ENCODE data around the gene RGS13. TPM values are rescaled to one million over a fixed set of nuclear protein-coding genes. Genes with fewer than 3 reads are reported as not detected.
A peak's percentile ranks its signal among the peaks of the same experiment; 100 is the strongest.
"Not testable (repeated sequence)": the region's sequence is repeated elsewhere in the genome, so short reads cannot be mapped to it uniquely, and the experiment has no call there.

The RGS13 gene
- total RNA-seq, 1 donor from 2014 or later: not detected

DNA sequence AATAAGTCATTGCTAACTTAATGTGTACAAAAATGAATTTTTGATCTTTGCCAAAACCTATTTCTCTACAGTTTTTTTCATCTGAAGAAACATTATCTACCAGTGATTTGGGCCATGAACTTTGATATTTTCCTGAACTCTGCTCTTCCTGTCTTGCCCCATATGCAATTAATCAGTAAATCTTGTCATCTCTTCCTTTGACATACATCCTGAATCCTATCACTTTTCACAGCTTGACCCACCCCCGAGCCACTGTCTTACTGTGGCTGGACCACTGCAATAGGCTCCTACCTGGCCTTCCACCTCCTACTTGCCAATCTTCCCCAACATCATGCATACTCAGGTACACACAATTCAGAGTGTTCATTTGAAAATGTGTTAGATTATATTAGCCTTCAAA is 46.4 kb downstream of the RGS13 start:
- DNase-seq (ENCODE audit: low read depth): no peak
- FAIRE-seq: no peak
- Histone ChIP-seq H3K36me3 (ENCODE audit: insufficient read depth, low read length) (no peaks in the 10 kb centered on the region), H3K4me1 (ENCODE audit: insufficient read depth, low read length) (no peaks in the 10 kb centered on the region), H3K9me3 (ENCODE audit: insufficient read depth, low read depth, low read length) (no peaks in the 10 kb centered on the region), H3K27me3 (ENCODE audit: insufficient read depth, low read length) (no peaks in the 10 kb centered on the region), H2AFZ (ENCODE audit: low read depth, low read length) (no peak overlapping the region), H3K79me2 (ENCODE audit: insufficient read depth, low read length) (no peaks in the 10 kb centered on the region), H4K20me1 (ENCODE audit: insufficient read depth, low read length) (no peaks in the 10 kb centered on the region), H3K4me3 (ENCODE audit: insufficient read depth, low read depth, low read length) (no peak overlapping the region), H3K27ac (ENCODE audit: low read depth, low read length) (no peak overlapping the region), H3K4me2 (ENCODE audit: low read length) (no peak overlapping the region), H3K9ac (ENCODE audit: low read length) (no peak overlapping the region)
- Mint-ChIP-seq H3K9me3 (ENCODE audit: unreplicated experiment) (peaks cover 10% of the 10 kb centered on the region), H3K27me3 (ENCODE audit: low read depth, unreplicated experiment) (no peaks in the 10 kb centered on the region), H3K4me1 (ENCODE audit: low read depth, unreplicated experiment) (no peaks in the 10 kb centered on the region), H3K27ac (ENCODE audit: unreplicated experiment) (peak overlapping the region; percentile 5), H3K4me3 (ENCODE audit: unreplicated experiment) (no peak overlapping the region), H3K36me3 (ENCODE audit: low read depth, unreplicated experiment) (peaks cover 2% of the 10 kb centered on the region)
- TF ChIP-seq, protein P1, sequence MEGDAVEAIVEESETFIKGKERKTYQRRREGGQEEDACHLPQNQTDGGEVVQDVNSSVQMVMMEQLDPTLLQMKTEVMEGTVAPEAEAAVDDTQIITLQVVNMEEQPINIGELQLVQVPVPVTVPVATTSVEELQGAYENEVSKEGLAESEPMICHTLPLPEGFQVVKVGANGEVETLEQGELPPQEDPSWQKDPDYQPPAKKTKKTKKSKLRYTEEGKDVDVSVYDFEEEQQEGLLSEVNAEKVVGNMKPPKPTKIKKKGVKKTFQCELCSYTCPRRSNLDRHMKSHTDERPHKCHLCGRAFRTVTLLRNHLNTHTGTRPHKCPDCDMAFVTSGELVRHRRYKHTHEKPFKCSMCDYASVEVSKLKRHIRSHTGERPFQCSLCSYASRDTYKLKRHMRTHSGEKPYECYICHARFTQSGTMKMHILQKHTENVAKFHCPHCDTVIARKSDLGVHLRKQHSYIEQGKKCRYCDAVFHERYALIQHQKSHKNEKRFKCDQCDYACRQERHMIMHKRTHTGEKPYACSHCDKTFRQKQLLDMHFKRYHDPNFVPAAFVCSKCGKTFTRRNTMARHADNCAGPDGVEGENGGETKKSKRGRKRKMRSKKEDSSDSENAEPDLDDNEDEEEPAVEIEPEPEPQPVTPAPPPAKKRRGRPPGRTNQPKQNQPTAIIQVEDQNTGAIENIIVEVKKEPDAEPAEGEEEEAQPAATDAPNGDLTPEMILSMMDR (IDR thresholded peaks at IDR 0.05; ENCODE audit: insufficient read depth, low read depth, low read length): no peak
- TF ChIP-seq EZH2 (IDR thresholded peaks at IDR 0.05; ENCODE audit: insufficient read depth, low read length): no peak

DNA sequence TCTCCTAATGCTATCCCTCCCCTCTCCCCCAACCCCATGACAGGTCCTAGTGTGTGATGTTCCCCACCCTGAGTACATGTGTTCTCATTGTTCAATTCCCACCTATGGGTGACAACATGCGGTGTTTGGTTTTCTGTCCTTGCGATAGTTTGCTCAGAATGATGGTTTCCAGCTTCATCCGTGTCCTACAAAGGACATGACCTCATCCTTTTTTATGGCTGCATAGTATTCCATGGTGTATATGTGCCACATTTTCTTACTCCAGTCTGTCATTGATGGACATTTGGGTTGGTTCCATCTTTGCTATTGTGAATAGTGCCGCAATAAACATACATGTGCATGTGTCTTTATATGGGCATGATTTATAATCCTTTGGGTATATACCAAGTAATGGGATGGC is 47.1 kb downstream of the RGS13 start:
- not testable (repeated sequence) for H3K4me1 Mint-ChIP-seq (ENCODE audit: low read depth, unreplicated experiment); H3K27me3 Mint-ChIP-seq (ENCODE audit: low read depth, unreplicated experiment); H4K20me1 ChIP-seq (ENCODE audit: insufficient read depth, low read length); DNase-seq (ENCODE audit: low read depth); H3K9ac ChIP-seq (ENCODE audit: low read length); H3K36me3 Mint-ChIP-seq (ENCODE audit: low read depth, unreplicated experiment); H3K4me1 ChIP-seq (ENCODE audit: insufficient read depth, low read length); H3K79me2 ChIP-seq (ENCODE audit: insufficient read depth, low read length); H3K36me3 ChIP-seq (ENCODE audit: insufficient read depth, low read length); H3K4me2 ChIP-seq (ENCODE audit: low read length); H3K4me3 ChIP-seq (ENCODE audit: insufficient read depth, low read depth, low read length); H3K27ac ChIP-seq (ENCODE audit: low read depth, low read length); H3K27me3 ChIP-seq (ENCODE audit: insufficient read depth, low read length); H2AFZ ChIP-seq (ENCODE audit: low read depth, low read length); H3K4me3 Mint-ChIP-seq (ENCODE audit: unreplicated experiment); FAIRE-seq; H3K27ac Mint-ChIP-seq (ENCODE audit: unreplicated experiment); H3K9me3 ChIP-seq (ENCODE audit: insufficient read depth, low read depth, low read length)
- H3K9me3 Mint-ChIP-seq (ENCODE audit: unreplicated experiment): peaks cover 11% of the 10 kb centered on the region

DNA sequence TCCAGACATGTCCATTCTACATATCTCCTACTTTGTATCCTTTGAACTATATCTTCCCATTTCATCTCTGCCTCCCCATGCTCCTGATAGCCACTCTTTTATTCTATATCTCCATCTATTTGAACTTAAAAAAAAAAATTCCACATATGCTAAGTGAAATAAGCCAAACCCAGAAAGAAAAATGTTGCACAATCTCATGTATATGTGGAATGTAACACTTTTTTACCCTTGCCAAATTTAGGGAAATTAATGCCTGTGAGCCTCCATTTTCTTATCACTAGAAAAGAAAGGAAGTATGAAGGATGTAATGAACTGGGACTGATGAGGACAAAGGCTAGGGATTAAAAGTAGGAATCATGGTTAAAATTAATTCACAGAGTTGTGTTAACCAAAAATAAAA is 53.5 kb downstream of the RGS13 start:
- Mint-ChIP-seq H3K4me3 (ENCODE audit: unreplicated experiment) (no peak overlapping the region), H3K36me3 (ENCODE audit: low read depth, unreplicated experiment) (peaks cover 2% of the 10 kb centered on the region), H3K27ac (ENCODE audit: unreplicated experiment) (no peak overlapping the region), H3K4me1 (ENCODE audit: low read depth, unreplicated experiment) (no peaks in the 10 kb centered on the region), H3K27me3 (ENCODE audit: low read depth, unreplicated experiment) (no peaks in the 10 kb centered on the region), H3K9me3 (ENCODE audit: unreplicated experiment) (peaks cover 15% of the 10 kb centered on the region)
- H3K4me2 ChIP-seq (ENCODE audit: low read length): no peak overlapping the region
- H3K4me3 ChIP-seq (ENCODE audit: insufficient read depth, low read depth, low read length): no peak overlapping the region
- FAIRE-seq (no peak), DNase-seq (ENCODE audit: low read depth) (no peak)
- no peak overlapping the region for H3K9ac ChIP-seq (ENCODE audit: low read length)
- no peak overlapping the region for H3K27ac ChIP-seq (ENCODE audit: low read depth, low read length)
- no peak overlapping the region for H2AFZ ChIP-seq (ENCODE audit: low read depth, low read length)
- no peaks in the 10 kb centered on the region for H3K4me1 ChIP-seq (ENCODE audit: insufficient read depth, low read length)
- no peaks in the 10 kb centered on the region for H4K20me1 ChIP-seq (ENCODE audit: insufficient read depth, low read length)
- no peaks in the 10 kb centered on the region for H3K36me3 ChIP-seq (ENCODE audit: insufficient read depth, low read length)
- TF ChIP-seq, protein P1 (IDR thresholded peaks at IDR 0.05; ENCODE audit: insufficient read depth, low read depth, low read length): no peak
- no peak for TF ChIP-seq EZH2 (IDR thresholded peaks at IDR 0.05; ENCODE audit: insufficient read depth, low read length)
- no peaks in the 10 kb centered on the region for H3K79me2 ChIP-seq (ENCODE audit: insufficient read depth, low read length)
- H3K27me3 ChIP-seq (ENCODE audit: insufficient read depth, low read length): no peaks in the 10 kb centered on the region
- no peaks in the 10 kb centered on the region for H3K9me3 ChIP-seq (ENCODE audit: insufficient read depth, low read depth, low read length)

All from astrocyte (in vitro differentiated cells and primary cell).